H9 (cell line): ENCODE results near the gene ELANE. TPM values are rescaled to one million over a fixed set of nuclear protein-coding genes. Genes with fewer than 3 reads are reported as not detected.
"Not testable (repeated sequence)": the region's sequence is repeated elsewhere in the genome, so short reads cannot be mapped to it uniquely, and the experiment has no call there.

Source experiments
- DNase-seq: peaks from one replicate; pipeline ENCODE4 v3.0.0-alpha.2; 2017
- H2AFZ ChIP-seq: one replicate; pipeline ENCODE4 v1.6.1; 2013; ENCODE audit warnings: mild to moderate bottlenecking, low read length, control low read depth, moderate library complexity
- H2AK5ac ChIP-seq: 2 replicates; pipeline ENCODE4 v1.6.1; 2013; ENCODE audit warnings: low read length, control low read depth, mixed read lengths; ENCODE audit not compliant: insufficient read length
- H2BK120ac ChIP-seq: one replicate; pipeline ENCODE4 v1.6.1; 2013; ENCODE audit warnings: low read depth, mild to moderate bottlenecking, low read length, control low read depth, inconsistent platforms; ENCODE audit not compliant: poor library complexity, severe bottlenecking
- H2BK12ac ChIP-seq: 2 replicates; pipeline ENCODE4 v1.6.1; 2013; ENCODE audit warnings: low read length, control low read depth, mixed read lengths, low read depth; ENCODE audit not compliant: insufficient read length
- H2BK15ac ChIP-seq: 2 replicates; pipeline ENCODE4 v1.6.1; 2013; ENCODE audit warnings: low read depth, low read length, control low read depth
- H2BK20ac ChIP-seq: one replicate; pipeline ENCODE4 v1.6.1; 2013; ENCODE audit warnings: low read depth, mild to moderate bottlenecking, low read length, control low read depth, inconsistent platforms; ENCODE audit not compliant: poor library complexity, severe bottlenecking
- H2BK5ac ChIP-seq: 2 replicates; pipeline ENCODE4 v1.6.1; 2013; ENCODE audit warnings: low read length, control low read depth, mixed read lengths; ENCODE audit not compliant: insufficient read length
- H3K14ac ChIP-seq: 2 replicates; pipeline ENCODE4 v1.6.1; 2013; ENCODE audit warnings: low read length, control low read depth; ENCODE audit not compliant: insufficient read depth
- H3K18ac ChIP-seq: 2 replicates; pipeline ENCODE4 v1.6.1; 2013; ENCODE audit warnings: low read depth, mild to moderate bottlenecking, mixed read lengths, low read length, control low read depth; ENCODE audit not compliant: insufficient read length
- H3K23ac ChIP-seq: 2 replicates; pipeline ENCODE4 v1.6.1; 2013; ENCODE audit warnings: low read length, control low read depth, mixed read lengths, low read depth; ENCODE audit not compliant: insufficient read length
- H3K23me2 ChIP-seq: 2 replicates; pipeline ENCODE4 v1.6.1; 2013; ENCODE audit warnings: low read depth, mild to moderate bottlenecking, mixed read lengths, low read length, control low read depth; ENCODE audit not compliant: insufficient read length, poor library complexity, severe bottlenecking
- H3K27ac ChIP-seq: 2 replicates; pipeline ENCODE4 v1.5.1; 2013; ENCODE audit warnings: low read length, control low read depth, mixed read lengths, low read depth; ENCODE audit not compliant: insufficient read length
- H3K27me3 ChIP-seq: 2 replicates; pipeline ENCODE4 v1.6.1; 2013; ENCODE audit warnings: low read length, control low read depth, inconsistent platforms; ENCODE audit not compliant: insufficient read depth
- H3K4ac ChIP-seq: 2 replicates; pipeline ENCODE4 v1.6.1; 2013; ENCODE audit warnings: low read depth, mild to moderate bottlenecking, control low read depth, inconsistent platforms, low read length, moderate library complexity
- H3K4me1 ChIP-seq: 2 replicates; pipeline ENCODE4 v1.6.1; 2013; ENCODE audit warnings: low read length, control low read depth, inconsistent platforms; ENCODE audit not compliant: insufficient read depth
- H3K4me2 ChIP-seq: 2 replicates; pipeline ENCODE4 v1.6.1; 2013; ENCODE audit warnings: low read length, control low read depth, mixed read lengths; ENCODE audit not compliant: insufficient read length, insufficient read depth
- H3K56ac ChIP-seq: 2 replicates; pipeline ENCODE4 v1.6.1; 2013; ENCODE audit warnings: low read depth, mild to moderate bottlenecking, mixed read lengths, low read length, control low read depth; ENCODE audit not compliant: insufficient read length
- H3K79me1 ChIP-seq: 2 replicates; pipeline ENCODE4 v1.6.1; 2013; ENCODE audit warnings: low read depth, mild to moderate bottlenecking, moderate library complexity, low read length, control low read depth, inconsistent platforms; ENCODE audit not compliant: insufficient read depth, poor library complexity, severe bottlenecking
- H3K79me2 ChIP-seq: 2 replicates; pipeline ENCODE4 v1.6.1; 2013; ENCODE audit warnings: low read length, control low read depth, inconsistent platforms; ENCODE audit not compliant: insufficient read depth
- H3K9ac ChIP-seq: 2 replicates; pipeline ENCODE4 v1.6.1; 2013; ENCODE audit warnings: low read length, control low read depth, mixed read lengths; ENCODE audit not compliant: insufficient read length; ENCODE audit errors: extremely low read depth
- H3K9me3 ChIP-seq: one replicate; pipeline ENCODE4 v1.6.1; 2013; ENCODE audit warnings: low read depth, low read length, inconsistent platforms; ENCODE audit not compliant: control insufficient read depth
- H3T11ph ChIP-seq: one replicate; pipeline ENCODE4 v1.6.1; 2013; ENCODE audit warnings: mild to moderate bottlenecking, low read length, control low read depth, inconsistent platforms
- H4K20me1 ChIP-seq: one replicate; pipeline ENCODE4 v1.6.1; 2013; ENCODE audit not compliant: control insufficient read depth, insufficient read length, insufficient read depth
- H4K5ac ChIP-seq: 2 replicates; pipeline ENCODE4 v1.6.1; 2013; ENCODE audit warnings: low read depth, mild to moderate bottlenecking, mixed read lengths, low read length, control low read depth; ENCODE audit not compliant: insufficient read length
- H4K8ac ChIP-seq: replicated peaks from 2 replicates; pipeline ENCODE4 v1.6.1; 2013; ENCODE audit warnings: low read length, control low read depth, mixed read lengths, low read depth; ENCODE audit not compliant: insufficient read length
- H4K91ac ChIP-seq: 2 replicates; pipeline ENCODE4 v1.6.1; 2013; ENCODE audit warnings: low read depth, mild to moderate bottlenecking, moderate library complexity, mixed read lengths, low read length, control low read depth; ENCODE audit not compliant: insufficient read length
- H3K27ac Mint-ChIP-seq, 3 experiments: 2 replicates in 2 of 3; 3 replicates in 1 of 3; pipeline ENCODE4 v1.8.0; 2020 to 2021; ENCODE audit warnings: mixed read lengths in 3 of 3, mild to moderate bottlenecking in 1 of 3, moderate library complexity in 1 of 3
- H3K27me3 Mint-ChIP-seq: 2 replicates; pipeline ENCODE4 v1.8.0; 2021; ENCODE audit warnings: low read depth, mild to moderate bottlenecking, moderate library complexity, mixed read lengths
- H3K36me3 Mint-ChIP-seq, 3 experiments: 2 replicates in 2 of 3; 3 replicates in 1 of 3; pipeline ENCODE4 v1.8.0; 2020 to 2021; ENCODE audit warnings: low read depth in 3 of 3, mixed read lengths in 3 of 3; ENCODE audit not compliant: insufficient read depth in 1 of 3
- H3K4me1 Mint-ChIP-seq, 2 experiments: 2 replicates each; pipeline ENCODE4 v1.8.0; 2020; ENCODE audit warnings: mixed read lengths in 2 of 2
- H3K4me3 Mint-ChIP-seq, 2 experiments: 2 replicates in 1 of 2; 3 replicates in 1 of 2; pipeline ENCODE4 v1.8.0; 2020 to 2021; ENCODE audit warnings: mild to moderate bottlenecking in 2 of 2, mixed read lengths in 2 of 2, moderate library complexity in 1 of 2
- H3K9me3 Mint-ChIP-seq, 2 experiments: 2 replicates in 1 of 2; 3 replicates in 1 of 2; pipeline ENCODE4 v1.8.0; 2020; ENCODE audit warnings: mild to moderate bottlenecking in 2 of 2, mixed read lengths in 2 of 2, moderate library complexity in 1 of 2
- WGBS: extraction: QIAGEN DNeasy Blood & Tissue Kit; methylation state at CpG from one replicate; pipeline ENCODE4 v1.1.7; 2013; ENCODE audit warnings: missing lambda C conversion rate, low lambda C conversion rate, mixed read lengths; ENCODE audit not compliant: insufficient read length; ENCODE audit errors: extremely low coverage; 5-methylcytosine and 5-hydroxymethylcytosine counted together
- total RNA-seq: library from RNA; stranded (reverse); gene quantifications from 2 replicates; pipeline ENCODE4 v1.2.1, GENCODE V29; 2021
- TF ChIP-seq, protein P1 (sequence below): fragments of 200-600 bp; sonication (generic); conservative IDR thresholded peaks from 3 replicates; pipeline ENCODE4 v1.8.0; 2021; ENCODE audit warnings: antibody characterized with exemption, mild to moderate bottlenecking

ELANE gene
- total RNA-seq, 1 experiment from 2014 or later: not detected

DNA sequence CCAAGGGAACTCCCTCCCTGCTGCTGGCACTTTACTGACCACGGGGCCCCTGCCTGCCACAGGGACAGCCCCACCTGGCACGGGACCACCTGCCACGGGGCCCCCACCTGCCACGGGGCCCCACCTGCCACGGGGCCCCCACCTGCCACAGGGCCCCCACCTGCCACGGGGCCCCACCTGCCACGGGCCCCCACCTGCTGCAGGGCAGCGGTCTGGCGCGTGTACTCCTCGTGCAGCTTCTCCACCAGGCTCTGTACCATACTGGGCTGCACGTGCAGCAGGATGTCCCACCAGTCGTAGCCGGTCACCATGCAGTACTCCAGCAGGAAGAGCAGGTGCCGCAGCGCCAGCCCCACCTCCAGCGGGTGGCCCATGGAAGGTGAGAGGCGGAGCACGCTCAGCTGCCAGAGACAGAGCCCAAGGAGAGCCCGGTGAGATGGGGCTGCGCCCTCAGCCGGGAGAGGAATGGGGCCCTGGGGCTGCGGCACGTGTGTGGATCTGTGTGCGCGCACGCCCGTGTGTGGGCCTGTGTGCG, 24.7 kb downstream of the ELANE start:
- no CpG with 5 or more reads among the region's 29 CpGs for WGBS

DNA sequence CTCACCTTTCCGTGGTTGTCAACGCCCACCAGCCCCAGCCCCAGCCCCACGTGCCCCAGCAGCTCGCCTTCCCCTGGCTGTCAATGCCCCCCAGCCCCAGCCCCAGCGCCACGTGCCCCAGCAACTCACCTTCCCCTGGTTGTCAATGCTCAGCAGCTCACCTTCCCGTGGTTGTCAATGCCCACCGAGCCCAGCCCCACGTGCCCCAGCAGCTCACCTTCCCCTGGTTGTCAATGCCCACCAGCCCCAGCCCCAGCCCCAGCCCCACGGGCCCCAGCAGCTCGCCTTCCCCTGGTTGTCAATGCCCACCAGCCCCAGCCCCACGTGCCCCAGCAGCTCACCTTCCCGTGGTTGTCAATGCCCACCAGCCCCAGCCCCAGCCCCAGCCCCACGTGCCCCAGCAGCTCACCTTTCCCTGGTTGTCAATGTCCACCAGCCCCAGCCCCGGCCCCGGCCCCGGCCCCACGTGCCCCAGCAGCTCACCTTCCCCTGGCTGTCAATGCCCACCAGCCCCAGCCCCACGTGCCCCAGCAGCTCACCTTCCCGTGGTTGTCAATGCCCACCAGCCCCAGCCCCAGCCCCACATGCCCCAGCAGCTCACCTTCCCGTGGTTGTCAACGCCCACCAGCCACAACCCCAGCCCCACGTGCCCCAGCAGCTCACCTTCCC, 26.0 kb downstream of the ELANE start:
- H4K5ac ChIP-seq, H3K18ac ChIP-seq, H3K4me1 Mint-ChIP-seq, DNase-seq, H4K20me1 ChIP-seq, H3K27ac Mint-ChIP-seq, H3K27ac ChIP-seq, H3K4me2 ChIP-seq, H2BK20ac ChIP-seq, H3K4me3 Mint-ChIP-seq, H2BK5ac ChIP-seq, H2BK15ac ChIP-seq, H3K23me2 ChIP-seq, H4K8ac ChIP-seq, H3K9me3 Mint-ChIP-seq, H3K14ac ChIP-seq, H3K9ac ChIP-seq, H3K79me2 ChIP-seq, H2BK12ac ChIP-seq, H3K23ac ChIP-seq, H3K4ac ChIP-seq, H3K27me3 ChIP-seq, H2AFZ ChIP-seq, H4K91ac ChIP-seq, H3K27me3 Mint-ChIP-seq, H2AK5ac ChIP-seq, H3K79me1 ChIP-seq, H3K9me3 ChIP-seq, H3K4me1 ChIP-seq, H3K56ac ChIP-seq, H2BK120ac ChIP-seq, H3T11ph ChIP-seq: not testable (repeated sequence)
- peaks cover 32 to 58% (median 42%) of the 10 kb centered on the region in 3 experiments for H3K36me3 Mint-ChIP-seq
- WGBS: no CpG with 5 or more reads among the region's 23 CpGs

More for the DNA sequence above, 24.7 kb downstream of the ELANE start:
- H2BK5ac ChIP-seq: no peak overlapping the region
- H3K36me3 Mint-ChIP-seq: peaks cover 26 to 50% (median 35%) of the 10 kb centered on the region in 3 experiments
- no peaks in the 10 kb centered on the region; the same call in 1 of the 2 replicates for H3K27me3 Mint-ChIP-seq
- H3K23me2 ChIP-seq: peaks cover 3% of the 10 kb centered on the region
- no peak overlapping the region for H3T11ph ChIP-seq
- H3K9me3 ChIP-seq: no peaks in the 10 kb centered on the region
- no peaks in the 10 kb centered on the region for H3K4me1 ChIP-seq
- no peak overlapping the region for H3K18ac ChIP-seq
- H4K5ac ChIP-seq: no peak overlapping the region
- no peak overlapping the region for H3K27ac Mint-ChIP-seq
- H3K4me2 ChIP-seq: no peak overlapping the region
- H2BK12ac ChIP-seq: no peak overlapping the region
- peaks cover 0 to 2% of the 10 kb centered on the region in 2 experiments; a peak in 1 of 4 replicates for H3K4me1 Mint-ChIP-seq
- H3K14ac ChIP-seq: no peak overlapping the region
- DNase-seq: no peak
- H4K8ac ChIP-seq: no peak overlapping the region
- H2AK5ac ChIP-seq: no peak overlapping the region
- no peak overlapping the region for H3K56ac ChIP-seq
- no peak overlapping the region for H3K27ac ChIP-seq
- TF ChIP-seq, protein P1, sequence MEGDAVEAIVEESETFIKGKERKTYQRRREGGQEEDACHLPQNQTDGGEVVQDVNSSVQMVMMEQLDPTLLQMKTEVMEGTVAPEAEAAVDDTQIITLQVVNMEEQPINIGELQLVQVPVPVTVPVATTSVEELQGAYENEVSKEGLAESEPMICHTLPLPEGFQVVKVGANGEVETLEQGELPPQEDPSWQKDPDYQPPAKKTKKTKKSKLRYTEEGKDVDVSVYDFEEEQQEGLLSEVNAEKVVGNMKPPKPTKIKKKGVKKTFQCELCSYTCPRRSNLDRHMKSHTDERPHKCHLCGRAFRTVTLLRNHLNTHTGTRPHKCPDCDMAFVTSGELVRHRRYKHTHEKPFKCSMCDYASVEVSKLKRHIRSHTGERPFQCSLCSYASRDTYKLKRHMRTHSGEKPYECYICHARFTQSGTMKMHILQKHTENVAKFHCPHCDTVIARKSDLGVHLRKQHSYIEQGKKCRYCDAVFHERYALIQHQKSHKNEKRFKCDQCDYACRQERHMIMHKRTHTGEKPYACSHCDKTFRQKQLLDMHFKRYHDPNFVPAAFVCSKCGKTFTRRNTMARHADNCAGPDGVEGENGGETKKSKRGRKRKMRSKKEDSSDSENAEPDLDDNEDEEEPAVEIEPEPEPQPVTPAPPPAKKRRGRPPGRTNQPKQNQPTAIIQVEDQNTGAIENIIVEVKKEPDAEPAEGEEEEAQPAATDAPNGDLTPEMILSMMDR: no peak
- H3K4me3 Mint-ChIP-seq: no peak overlapping the region
- H3K79me2 ChIP-seq: no peaks in the 10 kb centered on the region
- no peak overlapping the region for H3K4ac ChIP-seq
- H2AFZ ChIP-seq: no peak overlapping the region
- no peak overlapping the region for H2BK120ac ChIP-seq
- H2BK15ac ChIP-seq: no peak overlapping the region
- H3K27me3 ChIP-seq: no peaks in the 10 kb centered on the region
- H4K91ac ChIP-seq: no peak overlapping the region
- H3K9me3 Mint-ChIP-seq: peaks cover 3% of the 10 kb centered on the region in 2 experiments; a peak in 2 of 5 replicates
- H3K9ac ChIP-seq: no peak overlapping the region
- H3K79me1 ChIP-seq: no peaks in the 10 kb centered on the region
- H4K20me1 ChIP-seq: no peaks in the 10 kb centered on the region
- H3K23ac ChIP-seq: no peak overlapping the region
- H2BK20ac ChIP-seq: no peak overlapping the region
